Measurements from ENCODE around the gene CTU2. TPM values are rescaled to one million over a fixed set of nuclear protein-coding genes. Genes with fewer than 3 reads are reported as not detected.

CTU2 gene
- total RNA-seq, 1 experiment from 2014 or later, result 54.9 TPM

GRCh38 chr16:88733630-88734360 lies 27.5 kb downstream of the CTU2 start:
- intact Hi-C loops (cut with micrococcal nuclease; ENCODE audit: unreplicated experiment), result no loop called here
- Mint-ChIP-seq H3K9me3 (ENCODE audit: unreplicated experiment) (no peaks in the 10 kb centered on the region), H3K36me3 (ENCODE audit: insufficient read depth, unreplicated experiment) (peaks cover 46% of the 10 kb centered on the region), H3K27me3 (ENCODE audit: insufficient read depth, unreplicated experiment) (no peaks in the 10 kb centered on the region), H3K27ac (ENCODE audit: unreplicated experiment) (no peak overlapping the region), H3K4me1 (ENCODE audit: low read depth, unreplicated experiment) (no peaks in the 10 kb centered on the region), H3K4me3 (ENCODE audit: unreplicated experiment) (no peak overlapping the region)
- no peak overlapping the region for H3K4me3 ChIP-seq (ENCODE audit: low read depth, low read length)
- CTCF ChIA-PET, result interaction anchor here (0.7 kb wide), 1 partner anchor 47 kb away, joined by 3 read pairs; no protein-coding TSS in a partner anchor
- no peaks in the 10 kb centered on the region for H3K27me3 ChIP-seq (replicated peaks; ENCODE audit: control insufficient read depth, insufficient read depth, low read length)
- DNase-seq, result no peak
- no TSS peak for BruUV-seq (replicated peaks)
- POLR2A ChIA-PET, result no interaction called here
- H3K9me3 ChIP-seq, result no peaks in the 10 kb centered on the region
- H3K36me3 ChIP-seq (ENCODE audit: control insufficient read depth, insufficient read depth, low read length), result peaks cover 3% of the 10 kb centered on the region; the same call in 1 of the 2 replicates
- H3K4me1 ChIP-seq, result no peaks in the 10 kb centered on the region
- no peak for TF ChIP-seq CTCF (IDR thresholded peaks at IDR 0.05; ENCODE audit: insufficient read depth in 1 of 2, low read depth in 1 of 2, low read length in 1 of 2, severe bottlenecking in 1 of 2, unreplicated experiment in 1 of 2)

- Mint-ChIP-seq H3K4me3 (ENCODE audit: unreplicated experiment) (no peak overlapping the region), H3K4me1 (ENCODE audit: low read depth, unreplicated experiment) (no peaks in the 10 kb centered on the region), H3K27ac (ENCODE audit: unreplicated experiment) (no peak overlapping the region), H3K27me3 (ENCODE audit: insufficient read depth, unreplicated experiment) (no peaks in the 10 kb centered on the region), H3K36me3 (ENCODE audit: insufficient read depth, unreplicated experiment) (peaks cover 49% of the 10 kb centered on the region), H3K9me3 (ENCODE audit: unreplicated experiment) (no peaks in the 10 kb centered on the region)
- DNase-seq, result no peak
- BruUV-seq (replicated peaks), result TSS peak; percentile 28
- Histone ChIP-seq H3K27me3 (replicated peaks; ENCODE audit: control insufficient read depth, insufficient read depth, low read length) (no peaks in the 10 kb centered on the region), H3K4me3 (ENCODE audit: low read depth, low read length) (no peak overlapping the region), H3K9me3 (no peaks in the 10 kb centered on the region), H3K4me1 (no peaks in the 10 kb centered on the region), H3K36me3 (ENCODE audit: control insufficient read depth, insufficient read depth, low read length) (peaks cover 3% of the 10 kb centered on the region; the same call in 1 of the 2 replicates)
- POLR2A ChIA-PET, result no interaction called here
- no peak for TF ChIP-seq CTCF (IDR thresholded peaks at IDR 0.05; ENCODE audit: insufficient read depth in 1 of 2, low read depth in 1 of 2, low read length in 1 of 2, severe bottlenecking in 1 of 2, unreplicated experiment in 1 of 2)
- CTCF ChIA-PET, result interaction anchor here (0.7 kb wide), 1 partner anchor 46 kb away, joined by 3 read pairs; no protein-coding TSS in a partner anchor
- intact Hi-C loops (cut with micrococcal nuclease; ENCODE audit: unreplicated experiment), result no loop called here
These were observed 28.0 kb downstream of the CTU2 start for GRCh38 chr16:88734361-88734728.

- no TSS peak for BruUV-seq (replicated peaks)
- intact Hi-C loops (cut with micrococcal nuclease; ENCODE audit: unreplicated experiment), result no loop called here
- Histone ChIP-seq H3K4me1 (no peaks in the 10 kb centered on the region), H3K27me3 (replicated peaks; ENCODE audit: control insufficient read depth, insufficient read depth, low read length) (no peaks in the 10 kb centered on the region), H3K4me3 (ENCODE audit: low read depth, low read length) (no peak overlapping the region), H3K9me3 (no peaks in the 10 kb centered on the region), H3K36me3 (ENCODE audit: control insufficient read depth, insufficient read depth, low read length) (peaks cover 3% of the 10 kb centered on the region; the same call in 1 of the 2 replicates)
- Mint-ChIP-seq H3K36me3 (ENCODE audit: insufficient read depth, unreplicated experiment) (peaks cover 51% of the 10 kb centered on the region), H3K27me3 (ENCODE audit: insufficient read depth, unreplicated experiment) (no peaks in the 10 kb centered on the region), H3K4me1 (ENCODE audit: low read depth, unreplicated experiment) (no peaks in the 10 kb centered on the region), H3K9me3 (ENCODE audit: unreplicated experiment) (no peaks in the 10 kb centered on the region), H3K4me3 (ENCODE audit: unreplicated experiment) (no peak overlapping the region), H3K27ac (ENCODE audit: unreplicated experiment) (no peak overlapping the region)
- POLR2A ChIA-PET, result no interaction called here
- CTCF ChIA-PET, result no interaction called here
- no peak for TF ChIP-seq CTCF (IDR thresholded peaks at IDR 0.05; ENCODE audit: insufficient read depth in 1 of 2, low read depth in 1 of 2, low read length in 1 of 2, severe bottlenecking in 1 of 2, unreplicated experiment in 1 of 2)
- DNase-seq, result no peak
These were observed 28.8 kb downstream of the CTU2 start for GRCh38 chr16:88735121-88735520.
